Activated CD4-positive, alpha-beta T cell treated with anti-CD3 and anti-CD28 coated beads, Interleukin-2, Interleukin-6, amounts not matched to agents 100 ng/mL and 50 ng/mL, durations not matched to agents 16 hours and 8 hours (primary cell): ENCODE measurements around the gene HIRA.
A peak's percentile ranks its signal among the peaks of the same experiment; 100 is the strongest.
"Not testable (repeated sequence)": the region's sequence is repeated elsewhere in the genome, so short reads cannot be mapped to it uniquely, and the experiment has no call there.

Experiments used
- DNase-seq: peaks from one replicate; pipeline ENCODE4 v3.0.0-alpha.2; 2020

The HIRA gene

GRCh38 chr22:19463491-19464469 is 32.2 kb upstream of the HIRA start:
- no peak for DNase-seq

- no peak for DNase-seq
These were observed 31.5 kb upstream of the HIRA start for GRCh38 chr22:19463008-19463407.

- no peak for DNase-seq
These were observed 30.0 kb upstream of the HIRA start for GRCh38 chr22:19461506-19461905.

GRCh38 chr22:19460036-19460435 is 28.5 kb upstream of the HIRA start:
- DNase-seq: no peak

GRCh38 chr22:19457828-19458428 is 26.4 kb upstream of the HIRA start:
- DNase-seq: no peak

GRCh38 chr22:19456541-19456940 is 25.0 kb upstream of the HIRA start:
- no peak for DNase-seq

GRCh38 chr22:19455585-19456370 is 24.2 kb upstream of the HIRA start:
- DNase-seq: no peak

- no peak for DNase-seq
These were observed 23.5 kb upstream of the HIRA start for GRCh38 chr22:19455033-19455432.

- no peak for DNase-seq
These were observed 22.6 kb upstream of the HIRA start for GRCh38 chr22:19454156-19454555.

- no peak for DNase-seq
These were observed 22.2 kb upstream of the HIRA start for GRCh38 chr22:19453718-19454117.

- DNase-seq: no peak
These were observed 20.0 kb upstream of the HIRA start for GRCh38 chr22:19451570-19451969.

GRCh38 chr22:19450363-19451175 is 19.0 kb upstream of the HIRA start:
- DNase-seq: no peak

- DNase-seq: no peak
These were observed 17.9 kb upstream of the HIRA start for GRCh38 chr22:19449422-19449767.

- peak; percentile 87 for DNase-seq
These were observed 17.3 kb upstream of the HIRA start for GRCh38 chr22:19448739-19449421.

GRCh38 chr22:19448076-19448607 is 16.6 kb upstream of the HIRA start:
- DNase-seq: peak; percentile 37

- peak; percentile 95 for DNase-seq
These were observed 16.0 kb upstream of the HIRA start, which contains the start of gene C22orf39 for GRCh38 chr22:19447330-19448075. TSS of gene C22orf39 (minus strand) at chr22:19447711. CDS start at chr22:19447688, 23 bp downstream.

- no peak for DNase-seq
These were observed 15.2 kb upstream of the HIRA start for GRCh38 chr22:19446603-19447329.

- not testable (repeated sequence) for DNase-seq
These were observed 13.9 kb upstream of the HIRA start for GRCh38 chr22:19445279-19445982.

- DNase-seq: no peak
These were observed 12.1 kb upstream of the HIRA start for GRCh38 chr22:19443544-19444211.
